Liver (tissue), 9 donors: ENCODE results near the gene BTG3. TPM values are rescaled to one million over a fixed set of nuclear protein-coding genes. Genes with fewer than 3 reads are reported as not detected.

ENCODE experiments used
- DNase-seq: peaks from one replicate; pipeline ENCODE4 v3.0.0-alpha.2; 2017; ENCODE audit warnings: low spot score
- H3K27ac ChIP-seq, 2 donors: one replicate each; pipeline ENCODE4 v1.7.0; 2013; ENCODE audit warnings: inconsistent platforms in 2 of 2, low read length in 2 of 2, control low read depth in 1 of 2, low read depth in 1 of 2, mild to moderate bottlenecking in 1 of 2
- H3K27me3 ChIP-seq, 4 donors: one replicate each; pipeline versions ENCODE4 v1.6.1 to v1.7.0; 2013; ENCODE audit warnings: low read length in 3 of 4, inconsistent platforms in 1 of 4, mild to moderate bottlenecking in 1 of 4, moderate library complexity in 1 of 4; ENCODE audit not compliant: control insufficient read depth in 4 of 4, insufficient read depth in 4 of 4
- H3K36me3 ChIP-seq, 4 donors: one replicate each; pipeline versions ENCODE4 v1.6.1 to v1.7.0; 2013; ENCODE audit warnings: low read length in 3 of 4, mild to moderate bottlenecking in 3 of 4, low read depth in 1 of 4, moderate library complexity in 1 of 4; ENCODE audit not compliant: control insufficient read depth in 4 of 4, insufficient read depth in 3 of 4
- H3K4me1 ChIP-seq, 4 donors: one replicate each; pipeline versions ENCODE4 v1.6.1 to v1.7.0; 2013; ENCODE audit warnings: low read length in 3 of 4, mild to moderate bottlenecking in 3 of 4, moderate library complexity in 1 of 4; ENCODE audit not compliant: control insufficient read depth in 4 of 4, insufficient read depth in 4 of 4
- H3K4me3 ChIP-seq, 3 donors: one replicate each; pipeline versions ENCODE4 v1.6.1 to v1.7.0; 2013; ENCODE audit warnings: low read length in 3 of 3, control low read depth in 1 of 3, low read depth in 1 of 3, mild to moderate bottlenecking in 1 of 3
- H3K9ac ChIP-seq, 2 donors: one replicate each; pipeline ENCODE4 v1.7.0; 2013; ENCODE audit warnings: low read length in 2 of 2, mild to moderate bottlenecking in 2 of 2, moderate library complexity in 2 of 2, control low read depth in 1 of 2, low read depth in 1 of 2
- H3K9me3 ChIP-seq, 4 donors: one replicate each; pipeline versions ENCODE4 v1.6.1 to v1.7.0; 2013; ENCODE audit warnings: low read length in 3 of 4; ENCODE audit not compliant: control insufficient read depth in 4 of 4
- ATF3 ChIP-seq: IDR thresholded peaks from 2 replicates; pipeline ENCODE4 v1.6.1; 2016; ENCODE audit warnings: antibody characterized with exemption
- CTCF ChIP-seq: fragments of 150-350 bp; IDR thresholded peaks from 2 replicates; pipeline ENCODE4 v1.5.1; 2017; ENCODE audit warnings: improper control_type of control experiment, low read depth, low read length; ENCODE audit not compliant: missing input control
- EGR1 ChIP-seq, 2 donors: IDR thresholded peaks; 2 replicates each; pipeline ENCODE4 v1.6.1; 2016 to 2018; ENCODE audit warnings: antibody characterized with exemption in 2 of 2, low read depth in 2 of 2
- FOXA2 ChIP-seq: IDR thresholded peaks from 2 replicates; pipeline ENCODE4 v1.6.1; 2016; ENCODE audit warnings: antibody characterized with exemption
- HNF4A ChIP-seq, 2 donors: conservative IDR thresholded peaks; 2 replicates each; pipeline ENCODE4 v1.6.1; 2016; ENCODE audit warnings: antibody characterized with exemption in 2 of 2, mild to moderate bottlenecking in 2 of 2
- HNF4G ChIP-seq: IDR thresholded peaks from 2 replicates; pipeline ENCODE4 v1.6.1; 2016; ENCODE audit warnings: antibody characterized with exemption
- JUND ChIP-seq, 2 donors: IDR thresholded peaks; 2 replicates each; pipeline ENCODE4 v1.6.1; 2016; ENCODE audit warnings: antibody characterized with exemption in 2 of 2
- MAX ChIP-seq: IDR thresholded peaks from 2 replicates; pipeline ENCODE4 v1.6.1; 2016; ENCODE audit warnings: antibody characterized with exemption
- NR2F2 ChIP-seq: IDR thresholded peaks from 2 replicates; pipeline ENCODE4 v1.6.1; 2016; ENCODE audit warnings: antibody characterized with exemption
- RAD21 ChIP-seq, 2 donors: IDR thresholded peaks; 2 replicates each; pipeline ENCODE4 v1.6.1; 2016; ENCODE audit warnings: antibody characterized with exemption in 2 of 2, mild to moderate bottlenecking in 2 of 2
- REST ChIP-seq: IDR thresholded peaks from 2 replicates; pipeline ENCODE4 v1.6.1; 2016; ENCODE audit warnings: antibody characterized with exemption, mild to moderate bottlenecking
- RXRA ChIP-seq, 2 donors: IDR thresholded peaks; 2 replicates each; pipeline ENCODE4 v1.6.1; 2017 to 2018; ENCODE audit warnings: antibody characterized with exemption in 2 of 2, mild to moderate bottlenecking in 1 of 2
- SP1 ChIP-seq: IDR thresholded peaks from 2 replicates; pipeline ENCODE4 v1.6.1; 2018; ENCODE audit warnings: antibody characterized with exemption, mild to moderate bottlenecking
- TAF1 ChIP-seq: conservative IDR thresholded peaks from 2 replicates; pipeline ENCODE4 v1.6.1; 2016; ENCODE audit warnings: antibody characterized with exemption, mild to moderate bottlenecking
- YY1 ChIP-seq: IDR thresholded peaks from 2 replicates; pipeline ENCODE4 v1.6.1; 2016; ENCODE audit warnings: antibody characterized with exemption, mild to moderate bottlenecking
- WGBS: extraction: QIAGEN DNeasy Blood & Tissue Kit; methylation state at CpG from one replicate; pipeline ENCODE4 v1.1.7; 2013; 5-methylcytosine and 5-hydroxymethylcytosine counted together
- polyA plus RNA-seq, 2 donors: library from polyadenylated mRNA; stranded (reverse) in 1 of 2; unstranded in 1 of 2; fragments of 200-250 nt in 1 of 2; fragments of >200 nt in 1 of 2; fragmentation: Nextera tagmentation in 1 of 2; extraction: Ambion mirVana in 1 of 2; gene quantifications; one replicate each; pipeline versions ENCODE4 v1.2.1 to v1.2.3, GENCODE V29; 2013 to 2015
- total RNA-seq, 2 donors: library from RNA; depleted of rRNA; stranded (reverse); fragments of >200 nt; gene quantifications; one replicate each; pipeline ENCODE4 v1.2.3, GENCODE V29; 2014
- donor health status: healthy.
- donor health status: healthy.
- donor health status: healthy.
- donor health status: healthy.
- donor health status: healthy.

The BTG3 gene
- total and polyA plus RNA-seq, 4 donors, result 4.1 to 25.5 (median 5.5) TPM

GRCh38 chr21:17660862-17661261 is 48.2 kb upstream of the BTG3 start:
- Histone ChIP-seq H3K4me3 (no peak overlapping the region), H3K27ac (no peak overlapping the region), H3K4me1 (no peaks in the 10 kb centered on the region), H3K9ac (no peak overlapping the region), H3K9me3 (no peaks in the 10 kb centered on the region), H3K36me3 (no peaks in the 10 kb centered on the region), H3K27me3 (no peaks in the 10 kb centered on the region)
- 74% methylated on average over 6 of the region's 6 CpGs for WGBS
- DNase-seq, result no peak
- TF ChIP-seq RAD21 (IDR thresholded peaks at IDR 0.05) (no peak), JUND (IDR thresholded peaks at IDR 0.05) (no peak), TAF1 (no peak), SP1 (no peak)

GRCh38 chr21:17660452-17660851 is 47.8 kb upstream of the BTG3 start:
- H3K27ac ChIP-seq, result no peak overlapping the region
- H3K4me1 ChIP-seq, result no peaks in the 10 kb centered on the region
- H3K36me3 ChIP-seq, result no peaks in the 10 kb centered on the region
- H3K9ac ChIP-seq, result no peak overlapping the region
- H3K4me3 ChIP-seq, result no peak overlapping the region
- no peaks in the 10 kb centered on the region for H3K27me3 ChIP-seq
- WGBS, result 34% methylated on average over 3 of the region's 3 CpGs
- TF ChIP-seq SP1, result no peak
- TF ChIP-seq CTCF, result no peak
- no peak for TF ChIP-seq MAX
- no peak for TF ChIP-seq HNF4A (conservative IDR thresholded peaks at IDR 0.05)
- no peak for TF ChIP-seq RXRA (IDR thresholded peaks at IDR 0.05)
- no peak for TF ChIP-seq ATF3
- no peak for TF ChIP-seq RAD21 (IDR thresholded peaks at IDR 0.05)
- no peak for TF ChIP-seq FOXA2
- TF ChIP-seq NR2F2, result no peak
- TF ChIP-seq JUND (IDR thresholded peaks at IDR 0.05), result no peak
- TF ChIP-seq TAF1, result no peak
- TF ChIP-seq YY1, result no peak
- no peak for TF ChIP-seq HNF4G
- TF ChIP-seq EGR1 (IDR thresholded peaks at IDR 0.05; ENCODE audit: low read depth in 2 of 2), result no peak
- no peak for TF ChIP-seq REST
- DNase-seq, result no peak
- peaks cover 0 to 2% (median 0%) of the 10 kb centered on the region in 4 donors for H3K9me3 ChIP-seq
